Stimulated activated CD8-positive, alpha-beta memory T cell treated with anti-CD3 and anti-CD28 coated beads, Interleukin-12 subunit alpha, Interleukin-12 subunit beta, amount 100 ng/mL, for 4 hours (primary cell): Measurements from ENCODE around the gene B4GALT3.
A peak's percentile ranks its signal among the peaks of the same experiment; 100 is the strongest.

Experiments
- DNase-seq: peaks from one replicate; pipeline ENCODE4 v3.0.0-alpha.2; 2020; ENCODE audit warnings: low read depth

The B4GALT3 gene

DNA sequence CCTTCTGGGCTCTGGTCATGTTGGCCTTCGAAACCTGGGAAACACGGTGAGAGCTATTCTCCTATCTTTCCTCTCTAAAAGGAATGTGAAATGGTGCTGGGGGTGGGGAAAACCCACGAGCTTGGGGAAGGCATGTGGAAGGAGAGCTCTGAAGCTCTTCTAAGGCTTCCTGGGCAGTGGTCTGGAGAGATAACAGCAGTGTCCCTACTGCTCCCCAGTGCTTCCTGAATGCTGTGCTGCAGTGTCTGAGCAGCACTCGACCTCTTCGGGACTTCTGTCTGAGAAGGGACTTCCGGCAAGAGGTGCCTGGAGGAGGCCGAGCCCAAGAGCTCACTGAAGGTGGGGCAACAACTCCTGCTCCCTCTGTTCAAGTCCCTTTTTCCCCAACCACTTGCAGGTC is 15.3 kb downstream of the B4GALT3 start:
- DNase-seq: no peak

DNA sequence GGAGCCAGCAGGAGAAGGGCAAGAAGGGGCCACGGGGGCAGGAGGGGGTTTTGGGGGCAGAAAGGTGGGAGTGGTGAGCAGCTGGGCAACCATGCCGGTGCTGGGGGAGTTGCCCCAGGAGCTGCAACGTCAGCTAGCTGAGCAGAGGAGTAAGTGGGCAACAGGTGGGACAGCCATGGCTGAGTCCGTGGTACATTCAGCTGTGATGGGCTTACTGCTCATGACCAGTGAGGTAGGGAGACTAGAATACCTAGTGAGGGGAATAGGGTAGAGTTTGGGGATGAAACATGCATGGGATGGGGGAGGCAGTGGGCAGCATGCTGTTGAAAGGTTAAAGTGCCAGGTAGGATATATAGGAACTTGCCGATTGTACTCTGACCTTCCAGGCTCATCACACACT is 15.7 kb downstream of the B4GALT3 start:
- no peak for DNase-seq

DNA sequence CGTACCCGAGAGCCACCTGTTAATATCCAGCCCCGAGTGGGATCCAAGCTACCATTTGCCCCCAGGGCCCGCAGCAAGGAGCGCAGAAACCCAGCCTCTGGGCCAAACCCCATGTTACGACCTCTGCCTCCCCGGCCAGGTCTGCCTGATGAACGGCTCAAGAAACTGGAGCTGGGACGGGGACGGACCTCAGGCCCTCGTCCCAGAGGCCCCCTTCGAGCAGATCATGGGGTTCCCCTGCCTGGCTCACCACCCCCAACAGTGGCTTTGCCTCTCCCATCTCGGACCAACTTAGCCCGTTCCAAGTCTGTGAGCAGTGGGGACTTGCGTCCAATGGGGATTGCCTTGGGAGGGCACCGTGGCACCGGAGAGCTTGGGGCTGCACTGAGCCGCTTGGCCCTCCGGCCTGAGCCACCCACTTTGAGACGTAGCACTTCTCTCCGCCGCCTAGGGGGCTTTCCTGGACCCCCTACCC is 16.6 kb downstream of the B4GALT3 start:
- DNase-seq: no peak

DNA sequence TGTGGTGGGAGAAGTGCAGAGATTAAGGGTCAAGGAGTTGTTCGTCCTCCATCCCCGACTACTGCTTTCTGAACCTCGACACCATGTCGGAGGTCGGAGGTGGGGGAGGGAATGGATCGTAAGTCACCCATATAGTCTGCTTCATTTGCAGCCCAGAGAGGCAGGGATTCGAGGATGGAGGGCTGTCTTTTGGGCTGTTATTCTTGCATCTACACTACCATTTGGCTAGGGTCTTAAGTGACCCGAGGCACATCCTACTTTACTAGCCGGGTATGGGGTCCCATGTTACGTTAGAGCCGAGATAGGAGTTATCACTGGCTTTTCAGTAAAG is 17.4 kb downstream of the B4GALT3 start:
- no peak for DNase-seq

DNA sequence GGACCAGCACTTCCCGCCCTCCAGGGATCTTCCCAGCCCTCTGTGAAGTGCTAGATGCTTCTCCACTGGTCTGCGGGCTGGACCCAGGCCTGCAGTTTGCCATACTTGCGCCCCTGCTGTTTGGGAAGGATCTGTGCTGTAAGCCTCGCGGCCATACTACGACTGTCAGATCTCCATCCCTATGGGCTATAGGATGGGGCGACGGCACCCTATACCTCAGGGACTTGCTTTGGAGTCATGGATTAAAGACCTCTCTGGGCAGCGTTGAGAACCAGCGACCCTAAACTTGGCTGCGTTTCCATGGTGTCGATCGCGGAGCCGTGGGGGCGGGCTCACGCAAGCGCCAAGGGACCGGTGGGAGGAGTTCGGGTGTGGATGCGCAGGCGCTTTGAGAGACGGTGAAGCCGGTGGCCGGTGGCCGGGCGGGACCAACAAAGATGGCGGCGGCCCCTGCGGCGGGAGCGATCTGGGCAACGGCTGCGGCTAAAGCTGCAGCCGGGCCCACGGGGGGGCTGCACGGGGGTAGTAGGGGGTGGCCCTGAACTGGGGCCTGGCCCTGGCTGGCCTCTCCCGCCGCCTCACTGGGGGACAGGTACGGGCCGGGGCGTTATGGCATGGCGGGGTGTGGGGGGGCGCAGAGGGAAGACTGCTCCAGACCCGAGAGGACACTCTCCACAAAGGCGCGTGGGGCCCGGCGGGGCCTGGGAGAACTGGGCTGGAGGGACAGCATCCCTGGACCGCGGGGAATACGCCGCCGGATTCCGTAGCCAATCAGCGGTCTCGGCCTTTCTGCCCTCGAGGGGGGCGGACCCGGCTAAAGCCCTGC is 18.0 kb downstream of the B4GALT3 start, which contains the start of gene USP21:
USP21 (plus strand) TSS at position 414 of the 826 bp plus-strand sequence. CDS start 1,141 bp downstream, outside the sequence.
- DNase-seq: peak; percentile 88

DNA sequence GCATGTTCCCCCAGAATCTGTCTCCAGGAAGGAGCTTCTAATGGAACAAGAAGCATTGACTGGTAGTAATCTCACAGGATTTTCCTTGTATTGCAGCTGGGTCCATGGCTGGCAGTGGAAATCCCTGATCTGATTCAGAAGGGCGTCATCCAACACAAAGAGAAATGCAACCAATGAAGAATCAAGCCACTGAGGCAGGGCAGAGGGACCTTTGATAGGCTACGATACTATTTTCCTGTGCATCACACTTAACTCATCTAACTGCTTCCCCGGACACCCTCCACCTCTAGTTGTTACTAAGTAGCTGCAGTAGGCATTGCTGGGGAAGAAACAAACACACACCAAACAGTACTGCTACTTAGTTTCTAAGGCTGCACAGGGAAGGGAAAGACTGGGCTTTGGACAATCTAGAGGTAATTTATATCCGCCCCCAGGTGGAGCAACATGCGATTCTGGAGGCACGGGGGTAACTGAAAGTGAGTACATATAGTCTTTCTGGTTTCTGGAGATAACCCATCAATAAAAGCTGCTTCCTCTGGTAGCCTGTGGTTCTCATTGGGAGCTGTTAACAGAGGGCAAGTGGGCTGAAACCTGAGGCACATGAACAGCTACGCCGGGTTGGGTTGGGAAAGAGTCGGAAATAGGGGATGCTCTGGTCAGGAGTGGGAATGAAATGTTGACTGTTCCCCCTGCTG is 18.8 kb downstream of the B4GALT3 start:
- DNase-seq: no peak

DNA sequence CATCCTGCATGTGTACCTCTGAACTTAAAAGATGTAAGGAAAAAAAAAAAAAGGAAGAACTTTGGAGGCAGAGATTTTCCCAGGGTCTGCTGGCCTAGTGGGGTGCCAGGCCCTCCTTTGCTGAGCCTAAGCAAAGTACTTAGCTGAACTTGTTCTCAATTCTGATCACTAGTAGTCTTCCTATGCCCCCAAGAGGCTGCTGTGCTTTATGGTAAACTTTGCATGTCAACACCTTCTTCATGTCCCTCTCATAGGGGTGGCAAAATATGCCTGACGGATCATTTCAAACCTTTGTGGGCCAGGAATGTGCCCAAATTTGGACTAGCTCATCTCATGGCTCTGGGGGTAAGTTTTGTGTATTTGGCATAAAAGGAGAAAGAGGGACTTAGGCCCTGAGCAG is 19.4 kb downstream of the B4GALT3 start:
- no peak for DNase-seq

DNA sequence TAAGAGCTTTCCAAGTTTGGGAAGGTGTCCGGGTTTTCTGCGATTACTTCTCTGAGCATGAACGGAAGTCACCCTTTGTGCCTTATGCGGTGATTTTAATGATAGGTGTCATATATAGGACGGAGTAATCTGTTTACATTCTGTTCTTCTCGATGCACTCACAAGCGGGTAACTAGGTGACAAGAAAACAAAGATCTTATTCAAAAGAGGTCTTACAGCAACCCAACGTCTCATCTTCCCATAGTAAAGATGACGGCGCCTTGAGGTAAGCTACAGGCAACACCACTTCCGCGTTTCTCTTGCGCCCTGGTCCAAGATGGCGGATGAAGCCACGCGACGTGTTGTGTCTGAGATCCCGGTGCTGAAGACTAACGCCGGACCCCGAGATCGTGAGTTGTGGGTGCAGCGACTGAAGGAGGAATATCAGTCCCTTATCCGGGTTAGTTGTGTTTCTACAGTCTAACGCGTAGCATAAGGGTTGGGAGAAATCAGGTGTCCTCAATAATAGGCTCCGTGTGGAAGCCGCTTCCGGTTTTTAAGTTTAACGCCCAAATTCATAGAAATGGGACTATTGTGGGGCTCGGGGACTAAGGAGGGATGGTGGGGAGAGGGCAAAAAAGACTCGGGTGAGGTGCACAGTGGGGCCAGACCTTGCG is 23.5 kb downstream of the B4GALT3 start, which contains the start of gene UFC1:
UFC1 (plus strand) TSS at position 297 of the 656 bp plus-strand sequence; CDS start at position 317, 20 bp downstream.
- DNase-seq: peak; percentile 63

DNA sequence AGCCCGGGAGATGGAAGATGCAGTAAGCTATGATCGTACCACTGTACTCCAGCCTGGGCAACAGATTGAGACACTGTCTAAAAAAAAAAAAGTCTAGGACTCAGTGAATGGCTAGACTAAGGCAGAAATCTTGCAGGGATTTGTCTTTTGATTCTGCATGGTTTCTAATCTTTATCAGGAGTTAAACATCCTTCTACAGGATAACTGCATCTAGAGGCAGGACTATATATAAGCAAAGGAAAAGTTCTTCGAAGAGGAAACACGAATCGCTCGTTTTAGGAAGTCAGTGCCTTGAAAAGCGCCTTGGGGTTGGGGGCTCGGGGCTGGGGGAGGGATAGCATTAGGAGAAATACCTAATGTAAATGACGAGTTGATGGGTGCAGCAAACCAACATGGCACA is 24.1 kb downstream of the B4GALT3 start:
- no peak for DNase-seq

DNA sequence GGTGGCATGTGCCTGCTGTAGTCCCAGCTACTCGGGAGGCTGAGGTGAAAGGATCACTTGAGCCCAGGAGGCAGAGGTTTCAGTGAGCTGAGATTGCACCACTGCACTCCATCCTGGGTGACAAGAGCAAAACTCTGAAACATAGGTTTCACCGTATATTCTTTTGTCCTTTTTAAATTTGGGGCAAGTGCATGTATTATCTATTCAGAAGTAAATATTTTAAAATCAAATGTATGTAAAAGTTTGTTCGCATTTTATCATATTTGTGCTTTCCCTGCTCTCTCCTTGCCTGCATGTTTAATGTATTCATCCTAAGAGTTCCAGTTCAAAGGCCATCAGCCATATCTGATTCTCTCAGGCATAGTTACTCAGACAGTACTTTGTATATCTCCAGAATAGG is 31.5 kb downstream of the B4GALT3 start:
- DNase-seq: no peak

DNA sequence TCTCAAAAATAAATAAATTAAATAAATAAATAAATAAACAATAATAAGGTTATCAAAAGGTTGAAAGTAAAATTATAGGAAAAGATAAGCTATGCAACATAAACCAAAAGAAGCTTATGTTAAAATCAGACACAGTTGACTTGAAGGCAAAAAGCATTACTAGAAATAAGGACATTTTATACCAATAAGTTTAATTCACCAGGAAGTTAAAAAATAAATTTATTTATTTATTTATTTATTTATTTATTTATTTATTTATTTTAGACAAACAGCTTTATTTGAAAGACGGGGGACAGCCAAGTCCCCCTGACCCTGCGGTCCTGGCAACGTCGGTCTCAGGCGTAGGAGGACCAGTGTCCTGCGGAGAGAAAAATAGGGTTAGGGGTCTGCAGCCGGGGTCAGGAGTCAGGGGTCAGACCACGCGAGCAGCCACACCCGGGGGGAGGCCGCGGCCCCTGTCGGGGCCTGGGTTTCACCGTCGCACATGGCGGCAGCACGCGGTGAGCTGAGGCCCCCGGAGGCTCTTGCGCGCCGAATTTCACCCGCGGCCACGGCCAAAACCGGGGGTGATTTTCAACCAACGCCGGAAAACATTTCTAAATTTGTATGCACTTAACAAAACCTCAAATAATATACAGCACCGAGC is 36.4 kb downstream of the B4GALT3 start:
- no peak for DNase-seq

DNA sequence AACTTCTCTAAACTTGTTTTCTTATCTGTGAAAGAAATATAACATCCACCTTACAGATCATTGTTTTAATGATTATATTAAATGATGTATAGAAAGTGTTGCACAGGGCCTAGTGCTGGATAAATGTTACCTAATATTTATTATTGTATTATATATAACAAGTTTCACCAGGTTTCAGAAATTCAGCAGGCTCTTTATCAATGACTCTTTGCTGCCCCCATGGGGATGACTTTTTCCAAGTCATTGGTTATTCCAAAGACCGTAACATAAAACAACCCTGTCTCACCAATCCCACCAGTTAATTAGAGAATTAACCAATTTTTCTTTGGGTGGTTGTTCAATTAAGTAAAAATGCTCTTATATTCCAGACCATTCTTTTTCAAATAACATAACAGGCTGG is 37.5 kb downstream of the B4GALT3 start:
- no peak for DNase-seq

DNA sequence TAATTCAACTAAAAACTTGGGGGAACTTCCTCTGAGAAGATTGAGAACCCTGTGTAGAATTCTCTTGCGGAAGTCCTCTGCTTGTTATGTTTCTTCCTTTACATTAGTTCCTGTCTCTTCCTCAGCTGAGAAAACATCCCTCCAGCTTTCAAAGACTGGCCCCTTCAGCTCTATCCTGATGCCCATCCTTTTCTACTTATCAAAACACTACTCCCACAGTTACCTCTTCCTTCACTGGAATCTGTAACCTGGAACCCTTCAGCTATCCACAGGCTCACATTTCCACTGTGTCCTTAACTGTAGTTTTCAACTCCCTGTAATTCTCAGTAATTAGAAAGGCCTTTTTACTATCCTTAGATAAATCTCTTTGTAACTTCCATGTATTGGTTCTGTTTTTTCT is 38.9 kb downstream of the B4GALT3 start:
- DNase-seq: no peak

DNA sequence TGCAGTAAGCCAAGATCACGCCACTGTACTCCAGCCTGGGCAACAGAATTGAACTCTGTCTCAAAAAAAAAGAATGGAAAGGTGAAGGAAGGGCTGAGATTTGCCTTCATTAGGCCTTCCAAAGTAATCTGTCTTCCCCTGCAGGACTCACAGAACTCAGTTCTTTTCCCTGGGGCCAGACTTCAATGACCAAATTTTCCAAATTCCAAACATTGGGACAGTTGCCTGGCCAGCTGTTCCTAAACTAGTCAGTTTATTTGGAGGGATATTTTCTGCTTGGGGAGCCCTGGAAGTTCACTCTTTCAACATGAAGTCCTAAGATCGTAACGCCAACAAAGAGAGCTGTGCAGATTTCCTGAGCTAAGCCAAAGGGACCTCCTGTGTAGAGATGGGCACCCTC is 39.4 kb downstream of the B4GALT3 start:
- no peak for DNase-seq

DNA sequence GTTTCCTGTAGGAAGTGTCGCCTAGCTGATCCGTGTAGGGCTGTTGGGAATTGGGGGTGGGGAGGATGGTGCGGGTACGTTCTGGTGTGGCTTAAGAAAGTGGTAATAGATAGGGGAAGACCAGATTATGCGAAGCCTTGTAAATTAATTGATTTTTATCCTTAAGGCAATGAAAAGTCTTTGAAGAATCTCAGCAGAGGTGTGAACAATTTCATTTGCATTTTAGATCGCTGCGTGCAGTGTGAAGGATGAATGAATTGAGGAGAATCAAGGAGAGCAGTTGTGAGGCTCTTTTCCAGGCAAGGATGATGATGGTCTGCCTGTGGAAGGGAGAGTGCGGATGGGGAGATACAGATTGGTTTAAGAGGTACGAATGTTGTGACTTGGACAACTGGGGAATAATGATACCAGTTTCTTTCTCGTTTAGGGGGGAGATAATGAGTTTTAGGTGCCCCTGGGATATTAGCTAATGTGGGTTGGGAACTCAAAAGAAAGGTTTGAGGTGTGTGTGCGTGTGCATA is 44.0 kb downstream of the B4GALT3 start:
- no peak for DNase-seq

DNA sequence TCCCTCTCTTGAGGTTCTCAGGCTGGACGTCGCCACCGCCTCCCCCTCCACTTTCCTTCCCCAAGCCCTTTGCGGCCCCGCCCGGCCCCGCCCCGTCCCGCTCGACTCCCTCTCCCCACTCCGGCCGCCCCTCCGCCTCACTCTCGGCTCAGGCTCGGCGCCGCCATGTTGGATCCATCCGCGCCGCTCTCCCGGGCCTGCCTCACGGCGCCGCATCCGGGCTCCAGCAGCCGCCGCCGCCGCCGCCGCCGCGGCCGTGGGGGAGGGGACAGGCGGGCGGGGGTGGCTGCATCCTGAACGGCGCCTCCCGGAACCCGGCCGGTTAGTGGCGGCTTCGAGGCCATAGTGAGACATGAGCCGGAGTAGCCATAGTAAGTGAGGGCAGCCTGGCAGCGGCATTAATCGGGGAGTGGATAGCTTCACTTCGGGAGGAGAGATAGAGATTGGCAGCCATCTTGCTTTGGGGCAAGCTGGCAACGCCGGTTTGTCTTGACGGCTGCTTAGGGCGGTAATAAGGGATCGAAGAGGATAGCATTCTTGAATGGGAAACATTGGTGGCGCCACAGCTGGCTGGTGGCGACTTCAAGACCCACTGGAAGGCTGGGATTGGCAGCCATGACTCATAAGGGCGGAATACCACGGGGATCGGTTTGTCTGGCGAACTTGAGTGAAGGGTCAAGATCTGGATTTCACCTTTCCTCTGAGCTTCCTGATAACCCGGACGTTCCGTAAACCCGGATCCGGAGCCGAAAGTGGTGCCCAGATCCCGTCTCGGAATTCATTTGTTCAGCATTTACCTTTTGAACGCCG is 44.7 kb downstream of the B4GALT3 start, which contains the start of gene DEDD:
DEDD (minus strand) TSS at position 258 of the 810 bp plus-strand sequence. CDS start 8,205 bp downstream, outside the sequence.
- DNase-seq: peak; percentile 83

DNA sequence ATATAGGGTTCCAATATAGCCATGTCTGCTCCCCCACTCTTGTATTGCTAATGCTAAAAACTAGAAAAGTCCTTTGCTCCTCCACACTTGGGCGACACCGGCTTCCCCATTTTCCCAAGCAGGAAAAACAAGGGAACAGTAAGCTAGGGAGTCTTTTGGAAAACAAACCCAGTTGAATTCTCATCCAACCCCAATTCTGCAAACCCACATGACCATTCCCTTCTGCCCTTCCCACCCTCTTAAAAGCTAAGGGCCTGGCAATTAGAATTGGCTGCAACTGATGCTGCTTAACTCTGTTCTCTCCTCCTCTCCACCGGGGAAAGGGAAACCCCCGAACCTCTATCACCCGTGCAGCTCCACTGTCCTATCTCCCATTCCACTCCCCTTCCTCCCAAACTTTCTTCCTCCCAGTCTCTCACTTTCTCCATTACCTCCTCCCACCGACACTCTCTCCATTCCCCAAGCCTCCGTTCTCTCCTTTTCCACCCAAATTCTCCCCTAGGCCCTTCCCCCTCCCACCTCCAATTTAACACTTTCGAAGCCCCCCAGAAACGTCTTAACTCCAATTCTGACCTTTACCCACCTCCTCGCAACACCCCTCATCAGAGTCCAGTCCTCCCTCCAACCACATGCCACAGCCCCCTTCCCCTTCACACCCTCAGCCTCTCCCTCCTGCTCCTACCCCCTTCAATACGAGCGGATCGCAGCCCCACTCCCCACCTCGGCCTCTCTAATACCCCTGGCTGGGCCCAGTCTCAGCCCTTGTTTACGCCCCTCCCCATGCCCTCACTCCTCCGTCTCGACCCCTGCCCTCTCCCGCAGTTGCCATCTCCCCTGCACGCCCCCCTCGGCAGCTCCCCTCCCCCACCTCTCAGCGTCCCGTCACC is 45.5 kb downstream of the B4GALT3 start:
- DNase-seq: no peak

DNA sequence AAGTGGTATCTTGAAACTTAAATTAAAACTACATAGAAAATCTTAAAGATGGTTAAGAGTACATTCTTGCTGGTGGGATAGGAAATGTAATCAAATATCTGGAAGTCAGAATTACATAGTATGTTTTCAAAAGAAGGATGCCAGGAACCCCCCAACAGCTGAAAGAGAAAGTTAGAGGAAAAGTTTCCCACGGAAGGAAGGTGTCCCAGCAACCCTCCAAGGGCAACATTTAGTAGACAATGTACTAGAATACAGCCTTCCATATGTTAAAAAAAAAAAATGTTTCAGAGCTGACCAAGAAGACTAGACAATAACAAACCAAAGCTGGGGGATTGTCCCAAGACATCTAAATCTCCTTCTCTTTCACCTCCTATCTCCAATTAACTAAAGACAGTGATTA is 47.0 kb downstream of the B4GALT3 start:
- no peak for DNase-seq

DNA sequence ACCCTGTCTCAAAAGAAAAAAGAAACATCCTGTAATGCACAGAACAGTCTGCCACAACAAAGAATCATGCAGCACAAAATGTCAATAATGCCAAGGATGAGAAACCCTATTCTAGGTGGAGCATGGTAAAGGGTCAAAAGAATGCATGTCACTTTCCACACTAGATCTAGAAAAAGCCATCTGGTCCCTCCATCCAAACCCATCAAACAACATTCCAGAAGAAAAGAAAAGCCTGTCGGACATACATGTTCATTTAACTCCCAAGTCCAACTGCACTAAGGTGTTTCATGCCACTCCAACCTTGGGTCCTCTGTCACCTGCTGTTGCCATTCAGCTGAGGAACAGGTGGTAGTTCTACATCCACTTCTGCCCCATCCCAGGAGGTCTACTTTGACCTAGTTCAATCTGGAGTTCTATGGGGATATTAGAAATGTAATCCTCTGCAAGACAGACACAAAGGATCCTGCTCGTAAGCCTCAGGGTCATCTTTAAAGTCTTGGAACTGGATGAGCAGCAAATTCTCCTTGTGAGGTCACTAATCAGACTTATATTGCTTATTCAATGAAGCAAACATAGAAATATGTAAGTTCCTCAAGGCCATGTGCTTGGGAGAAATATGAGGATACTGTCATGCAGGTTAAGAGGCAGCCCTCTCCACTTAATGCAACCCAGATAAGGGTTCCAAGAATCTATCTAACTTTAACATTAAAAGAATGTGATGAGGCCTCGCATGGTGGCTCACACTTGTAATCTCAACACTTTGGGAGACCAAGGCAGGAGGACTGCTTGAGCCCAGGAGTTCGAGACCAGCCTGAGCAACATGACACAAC is 48.5 kb downstream of the B4GALT3 start:
- DNase-seq: no peak
